Stimulated activated CD4-positive, alpha-beta T cell treated with anti-CD3 and anti-CD28 coated beads, Interleukin-2, amount 100 ng/mL, for 24 hours (primary cell): ENCODE measurements around the gene PCDHGA5.
"Not testable (repeated sequence)": the region's sequence is repeated elsewhere in the genome, so short reads cannot be mapped to it uniquely, and the experiment has no call there.

Source experiments
- DNase-seq, 2 donors: peaks; one replicate each; pipeline ENCODE4 v3.0.0-alpha.2; 2020

PCDHGA5 gene

GRCh38 chr5:141354900-141355469, 9.0 kb upstream of the PCDHGA5 start, which contains the start of gene PCDHGA4:
Gene PCDHGA4 (plus strand): TSS chr5:141355021. CDS start chr5:141355108, 87 bp downstream.
- no peak for DNase-seq

- no peak for DNase-seq
Observed at GRCh38 chr5:141355641-141356040, 8.3 kb upstream of the PCDHGA5 start.

- no peak for DNase-seq
Observed at GRCh38 chr5:141356133-141356532, 7.8 kb upstream of the PCDHGA5 start.

GRCh38 chr5:141356950-141357349, 7.0 kb upstream of the PCDHGA5 start:
- DNase-seq: no peak

GRCh38 chr5:141359790-141360426, 4.1 kb upstream of the PCDHGA5 start, which contains the start of gene PCDHGB2:
Gene PCDHGB2 (plus strand): TSS chr5:141359994. CDS start chr5:141360136, 142 bp downstream.
- DNase-seq: no peak

GRCh38 chr5:141360685-141361084, 3.3 kb upstream of the PCDHGA5 start:
- DNase-seq: no peak

GRCh38 chr5:141362719-141363118, 1.2 kb upstream of the PCDHGA5 start:
- DNase-seq: no peak

- DNase-seq: no peak
Observed at GRCh38 chr5:141366016-141366896, 2.3 kb downstream of the PCDHGA5 start.

- peak in 1 of 2 donors; percentile 40 for DNase-seq
Observed at GRCh38 chr5:141369994-141370848, 6.3 kb downstream of the PCDHGA5 start, which contains the start of gene PCDHGB3. Gene PCDHGB3 (plus strand): TSS chr5:141370242. CDS start chr5:141370395, 153 bp downstream.

GRCh38 chr5:141371572-141372475, 7.9 kb downstream of the PCDHGA5 start:
- no peak for DNase-seq

- no peak for DNase-seq
Observed at GRCh38 chr5:141373673-141374317, 9.8 kb downstream of the PCDHGA5 start, which contains the start of gene PCDHGA6. Gene PCDHGA6 (plus strand): TSS chr5:141373891. CDS start chr5:141374084, 193 bp downstream.

GRCh38 chr5:141374627-141375026, 10.7 kb downstream of the PCDHGA5 start:
- no peak for DNase-seq

- not testable (repeated sequence) for DNase-seq
Observed at GRCh38 chr5:141375444-141376155, 11.6 kb downstream of the PCDHGA5 start.

GRCh38 chr5:141382469-141383294, 18.7 kb downstream of the PCDHGA5 start, which contains the start of gene PCDHGA7:
Gene PCDHGA7 (plus strand): TSS chr5:141382742. CDS start chr5:141382900, 158 bp downstream.
- no peak for DNase-seq

GRCh38 chr5:141383345-141383744, 19.4 kb downstream of the PCDHGA5 start:
- no peak for DNase-seq

GRCh38 chr5:141384471-141385267, 20.7 kb downstream of the PCDHGA5 start:
- no peak for DNase-seq

GRCh38 chr5:141387557-141388311, 23.8 kb downstream of the PCDHGA5 start, which contains the start of gene PCDHGB4:
Gene PCDHGB4 (plus strand): TSS chr5:141387698. CDS start chr5:141387885, 187 bp downstream.
- DNase-seq: peak in 1 of 2 donors; percentile 43
